Measurements from ENCODE around the gene PDE8A. TPM values are rescaled to one million over a fixed set of nuclear protein-coding genes. Genes with fewer than 3 reads are reported as not detected.

PDE8A gene
- total and polyA plus RNA-seq, 2 donors (not counting 1 experiment from before 2014, with no cell fraction given) = 17.4 to 51.1 TPM

GRCh38 chr15:85036716-85037115, 55.1 kb downstream of the PDE8A start:
- H3K27me3 ChIP-seq (replicated peaks in 1 of 4; ENCODE audit: control extremely low read depth in 1 of 4, control insufficient read depth in 3 of 4, insufficient read depth in 4 of 4, low read length in 3 of 4) = no peaks in the 10 kb centered on the region
- intact Hi-C loops (cut with micrococcal nuclease) = no loop called here
- H3K9me3 Mint-ChIP-seq (ENCODE audit: insufficient read depth) = no peaks in the 10 kb centered on the region
- peak overlapping the region; percentile 11 for H3K4me2 ChIP-seq (replicated peaks; ENCODE audit: low read depth, low read length, poor library complexity, severe bottlenecking)
- no peak for ATAC-seq (ENCODE audit: low read depth)
- H3K36me3 ChIP-seq (replicated peaks in 1 of 2; ENCODE audit: control extremely low read depth in 1 of 2, control insufficient read depth in 1 of 2, extremely low read depth in 1 of 2, insufficient read depth in 2 of 2, low read length in 1 of 2) = no peaks in the 10 kb centered on the region
- no CpG with 5 or more reads among the region's 3 CpGs for WGBS (ENCODE audit: insufficient coverage)
- H3K27ac Mint-ChIP-seq = no peak overlapping the region
- H3K4me3 ChIP-seq (ENCODE audit: control extremely low read depth in 1 of 5, extremely low read depth in 1 of 5, insufficient read depth in 1 of 5, low read depth in 2 of 5, low read length in 4 of 5) = no peak overlapping the region
- no peak for TF ChIP-seq CTCF (IDR thresholded peaks at IDR 0.05)
- no peak for TF ChIP-seq EZH2 (IDR thresholded peaks at IDR 0.05; ENCODE audit: borderline replicate concordance, insufficient read depth, low read depth, low read length, poor library complexity, severe bottlenecking)
- no peak for DNase-seq
- H3K9ac ChIP-seq (ENCODE audit: low read length) = no peak overlapping the region
- H2AFZ ChIP-seq (ENCODE audit: insufficient read depth, low read depth, low read length, poor library complexity, severe bottlenecking) = no peak overlapping the region
- H3K4me1 ChIP-seq (ENCODE audit: control insufficient read depth in 2 of 2, insufficient read depth in 2 of 2, low read length in 2 of 2) = peaks cover 6 to 14% of the 10 kb centered on the region in 2 donors
- H4K20me1 ChIP-seq (ENCODE audit: control insufficient read depth, insufficient read depth, low read length, poor library complexity, severe bottlenecking) = peaks cover 18% of the 10 kb centered on the region
- POLR2A ChIA-PET = no interaction called here
- H3K27me3 Mint-ChIP-seq = no peaks in the 10 kb centered on the region
- CTCF ChIA-PET = no interaction called here
- H3K4me3 Mint-ChIP-seq = no peak overlapping the region
- peaks cover 29% of the 10 kb centered on the region for H3K4me1 Mint-ChIP-seq
- H3K27ac ChIP-seq (ENCODE audit: low read length in 2 of 2) = no peak overlapping the region
- no peaks in the 10 kb centered on the region for H3K9me3 ChIP-seq (ENCODE audit: control extremely low read depth in 1 of 3, control insufficient read depth in 2 of 3, insufficient read depth in 1 of 3, low read length in 2 of 3)
- H3K79me2 ChIP-seq (ENCODE audit: control insufficient read depth, insufficient read depth, low read length) = peaks cover 56% of the 10 kb centered on the region

GRCh38 chr15:85037641-85038040, 56.0 kb downstream of the PDE8A start:
- Histone ChIP-seq H3K9me3 (ENCODE audit: control extremely low read depth in 1 of 3, control insufficient read depth in 2 of 3, insufficient read depth in 1 of 3, low read length in 2 of 3) (no peaks in the 10 kb centered on the region), H4K20me1 (ENCODE audit: control insufficient read depth, insufficient read depth, low read length, poor library complexity, severe bottlenecking) (peaks cover 13% of the 10 kb centered on the region), H3K27ac (ENCODE audit: low read length in 2 of 2) (no peak overlapping the region), H3K79me2 (ENCODE audit: control insufficient read depth, insufficient read depth, low read length) (peaks cover 54% of the 10 kb centered on the region), H3K9ac (ENCODE audit: low read length) (no peak overlapping the region), H3K36me3 (replicated peaks in 1 of 2; ENCODE audit: control extremely low read depth in 1 of 2, control insufficient read depth in 1 of 2, extremely low read depth in 1 of 2, insufficient read depth in 2 of 2, low read length in 1 of 2) (no peaks in the 10 kb centered on the region), H3K4me3 (ENCODE audit: control extremely low read depth in 1 of 5, extremely low read depth in 1 of 5, insufficient read depth in 1 of 5, low read depth in 2 of 5, low read length in 4 of 5) (no peak overlapping the region), H3K4me2 (replicated peaks; ENCODE audit: low read depth, low read length, poor library complexity, severe bottlenecking) (no peak overlapping the region), H2AFZ (ENCODE audit: insufficient read depth, low read depth, low read length, poor library complexity, severe bottlenecking) (no peak overlapping the region), H3K4me1 (ENCODE audit: control insufficient read depth in 2 of 2, insufficient read depth in 2 of 2, low read length in 2 of 2) (peaks cover 6 to 9% of the 10 kb centered on the region in 2 donors), H3K27me3 (replicated peaks in 1 of 4; ENCODE audit: control extremely low read depth in 1 of 4, control insufficient read depth in 3 of 4, insufficient read depth in 4 of 4, low read length in 3 of 4) (no peaks in the 10 kb centered on the region)
- ChIA-PET POLR2A (no interaction called here), CTCF (interaction anchor here (1.5 kb wide), 1 partner anchor 82 kb away, joined by 7 read pairs; no protein-coding TSS in a partner anchor)
- ATAC-seq (ENCODE audit: low read depth) (no peak), DNase-seq (no peak)
- Mint-ChIP-seq H3K9me3 (ENCODE audit: insufficient read depth) (no peaks in the 10 kb centered on the region), H3K4me3 (no peak overlapping the region), H3K4me1 (peaks cover 25% of the 10 kb centered on the region), H3K27me3 (no peaks in the 10 kb centered on the region), H3K27ac (no peak overlapping the region)
- intact Hi-C loops (cut with micrococcal nuclease) = no loop called here
- TF ChIP-seq EZH2 (IDR thresholded peaks at IDR 0.05; ENCODE audit: borderline replicate concordance, insufficient read depth, low read depth, low read length, poor library complexity, severe bottlenecking) (no peak), CTCF (IDR thresholded peaks at IDR 0.05) (no peak)
- no CpG with 5 or more reads among the region's 2 CpGs for WGBS (ENCODE audit: insufficient coverage)

Data from B cell (primary cell).